GM21360 (cell line): Measurements from ENCODE around the gene B4GALT7.
"Not testable (repeated sequence)": the region's sequence is repeated elsewhere in the genome, so short reads cannot be mapped to it uniquely, and the experiment has no call there.

Experiments
- ATAC-seq: cut with Tn5 transposase; IDR thresholded peaks from one replicate; pipeline ENCODE4 v1.9.1; 2021; ENCODE audit warnings: mild to moderate bottlenecking, moderate library complexity; ENCODE audit not compliant: unreplicated experiment

B4GALT7 gene

DNA sequence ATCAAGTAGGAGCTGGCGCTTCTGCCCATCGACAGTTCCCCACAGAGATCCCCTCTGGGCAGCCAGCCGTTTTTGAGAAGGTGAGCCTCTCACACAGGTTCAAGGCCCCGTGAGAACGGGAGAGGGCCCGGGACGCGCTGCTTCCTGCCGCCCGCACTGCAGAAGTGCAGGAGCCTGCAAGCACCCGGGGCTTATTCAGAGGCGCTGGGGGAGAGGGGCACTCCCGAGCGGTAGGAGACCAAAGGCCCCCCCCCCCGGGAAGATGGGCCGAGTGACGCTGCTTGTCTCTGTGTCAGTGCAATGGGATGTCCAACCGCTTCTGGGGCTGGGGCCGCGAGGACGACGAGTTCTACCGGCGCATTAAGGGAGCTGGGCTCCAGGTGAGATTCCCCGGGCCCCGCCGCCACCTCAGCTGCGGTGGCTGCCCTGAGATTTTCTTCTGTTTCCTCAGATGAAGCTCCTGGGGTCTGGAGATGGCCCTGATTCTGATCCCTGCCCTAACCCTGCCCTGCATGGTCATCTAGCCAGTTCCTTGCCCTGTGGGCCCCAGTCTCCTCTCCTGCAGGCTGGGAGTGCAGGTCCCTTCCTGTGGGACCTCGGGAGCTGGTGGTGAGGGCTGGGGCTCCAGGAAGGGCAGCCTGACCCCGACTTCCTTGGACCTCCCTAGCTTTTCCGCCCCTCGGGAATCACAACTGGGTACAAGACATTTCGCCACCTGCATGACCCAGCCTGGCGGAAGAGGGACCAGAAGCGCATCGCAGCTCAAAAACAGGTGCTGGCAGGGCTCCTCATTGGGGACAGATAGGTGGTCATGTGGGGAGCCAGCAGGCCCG is 8.5 kb downstream of the B4GALT7 start:
- no peak for ATAC-seq

DNA sequence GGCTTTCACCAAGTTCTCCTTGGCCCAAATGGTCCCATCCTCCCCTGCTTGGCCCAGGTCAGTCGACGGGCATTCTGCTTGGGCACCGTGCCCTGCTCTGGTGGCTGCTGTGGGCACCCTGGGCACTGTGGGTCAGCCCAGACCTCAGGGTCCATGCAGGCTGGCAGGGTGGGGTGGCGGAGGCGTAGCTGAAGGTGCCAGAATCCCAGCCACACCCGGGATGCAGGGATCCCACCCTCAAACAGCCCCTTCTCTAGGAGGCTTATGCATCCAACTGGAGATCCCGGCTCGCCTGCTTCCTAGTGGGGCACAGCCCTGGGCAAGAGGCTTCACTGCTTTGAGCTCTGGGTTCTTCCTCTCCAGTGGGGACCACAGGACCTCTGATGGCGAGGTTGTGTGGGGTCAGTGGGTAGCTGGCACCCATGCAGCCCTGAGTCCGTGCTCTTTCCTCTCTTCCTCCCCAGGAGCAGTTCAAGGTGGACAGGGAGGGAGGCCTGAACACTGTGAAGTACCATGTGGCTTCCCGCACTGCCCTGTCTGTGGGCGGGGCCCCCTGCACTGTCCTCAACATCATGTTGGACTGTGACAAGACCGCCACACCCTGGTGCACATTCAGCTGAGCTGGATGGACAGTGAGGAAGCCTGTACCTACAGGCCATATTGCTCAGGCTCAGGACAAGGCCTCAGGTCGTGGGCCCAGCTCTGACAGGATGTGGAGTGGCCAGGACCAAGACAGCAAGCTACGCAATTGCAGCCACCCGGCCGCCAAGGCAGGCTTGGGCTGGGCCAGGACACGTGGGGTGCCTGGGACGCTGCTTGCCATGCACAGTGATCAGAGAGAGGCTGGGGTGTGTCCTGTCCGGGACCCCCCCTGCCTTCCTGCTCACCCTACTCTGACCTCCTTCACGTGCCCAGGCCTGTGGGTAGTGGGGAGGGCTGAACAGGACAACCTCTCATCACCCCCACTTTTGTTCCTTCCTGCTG is 9.4 kb downstream of the B4GALT7 start:
- ATAC-seq, result no peak

DNA sequence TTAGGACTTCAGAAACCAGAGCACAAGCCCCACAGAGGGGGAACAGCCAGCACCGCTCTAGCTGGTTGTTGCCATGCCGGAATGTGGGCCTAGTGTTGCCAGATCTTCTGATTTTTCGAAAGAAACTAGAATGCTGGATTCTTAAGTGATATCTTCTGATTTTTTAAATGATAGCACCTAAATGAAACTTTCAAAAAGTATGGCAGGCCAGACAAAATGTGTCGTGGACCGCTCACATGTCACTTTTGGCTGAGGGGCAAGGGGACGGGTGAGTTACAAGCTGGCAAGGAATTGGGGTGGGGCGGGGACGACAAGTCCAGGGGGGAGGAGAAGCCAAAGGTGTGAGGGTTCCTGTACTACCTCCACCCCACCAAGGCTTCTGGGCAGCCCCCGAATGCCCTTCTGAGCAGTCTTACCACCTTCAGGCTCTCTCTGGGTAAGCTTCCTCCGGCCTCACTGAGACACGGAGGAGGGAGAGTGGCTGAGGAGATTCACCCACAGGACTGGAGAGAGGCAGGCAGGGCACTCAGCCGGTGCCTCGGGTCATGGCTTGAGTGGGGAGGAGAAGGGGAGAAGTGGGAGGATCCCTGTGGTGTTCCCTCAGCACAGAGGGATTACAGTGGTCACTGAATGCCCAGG is 10.3 kb downstream of the B4GALT7 start:
- no peak for ATAC-seq

DNA sequence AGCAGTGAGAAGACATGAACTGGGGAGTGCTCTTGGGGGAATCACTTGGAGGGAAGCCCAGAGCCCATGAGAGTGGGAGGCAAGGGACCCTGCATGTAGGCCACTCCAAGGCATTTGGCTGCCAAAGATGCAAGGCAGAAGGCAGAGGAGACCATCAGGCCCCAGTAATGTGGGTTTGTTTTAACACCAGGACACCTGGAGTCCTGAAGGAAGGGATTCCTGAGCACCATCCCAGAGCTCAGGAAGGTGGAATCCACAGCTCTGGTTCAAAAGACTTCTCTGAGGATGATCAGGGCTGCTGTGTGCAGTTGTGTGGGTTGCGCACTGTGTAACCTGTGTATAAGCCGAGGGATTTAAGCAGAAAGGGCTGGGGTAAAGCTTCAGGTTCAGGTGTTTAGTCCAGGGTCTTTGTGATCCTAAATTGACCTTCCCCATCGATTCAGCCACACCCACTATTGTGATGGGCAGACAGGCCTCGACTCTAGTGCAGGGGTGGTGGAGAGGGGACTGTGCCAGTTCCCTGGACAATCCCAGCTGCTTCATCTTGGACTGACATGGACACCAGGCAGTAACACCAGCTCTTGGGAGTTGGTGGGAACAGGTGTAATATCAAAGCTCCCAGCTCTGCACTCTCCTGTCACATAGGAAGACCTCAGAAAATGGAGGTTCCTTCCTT is 11.0 kb downstream of the B4GALT7 start:
- ATAC-seq, result no peak

DNA sequence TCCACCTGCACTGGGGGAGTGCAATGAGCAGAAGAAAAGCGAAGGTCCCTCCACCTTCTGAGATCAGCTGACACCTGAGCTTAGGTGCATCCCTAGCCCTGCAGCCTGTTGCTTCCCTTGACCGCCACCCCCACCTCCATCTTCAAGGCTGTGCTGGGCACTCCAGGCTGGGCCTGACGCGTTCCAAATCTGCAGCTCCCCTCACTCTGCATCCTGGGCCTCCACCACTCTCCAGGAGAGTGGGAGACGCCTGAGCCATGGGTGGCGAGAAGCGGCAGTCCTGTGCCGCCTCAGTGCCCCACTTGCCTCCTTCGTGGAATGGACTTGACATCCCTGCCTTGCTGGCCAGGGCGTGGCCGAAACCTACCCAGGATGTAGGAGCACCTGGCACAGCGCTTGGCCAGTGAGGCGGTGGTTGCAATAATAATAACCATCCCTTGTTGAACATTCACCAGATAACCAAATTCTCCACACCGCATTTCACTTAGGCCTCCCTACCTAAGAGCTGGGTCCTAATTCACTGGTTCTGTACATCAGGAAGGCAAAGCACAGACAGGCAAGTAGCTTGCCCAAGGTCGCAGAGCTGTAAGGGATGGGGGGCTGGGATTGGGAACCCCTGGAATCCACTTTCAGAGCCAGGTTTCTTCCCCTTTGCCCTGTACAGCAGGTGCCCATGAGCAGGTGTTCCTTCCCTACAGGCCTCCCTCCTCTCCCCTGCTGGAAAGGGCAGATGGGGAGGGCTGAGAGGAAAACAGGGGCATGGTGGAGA is 11.7 kb downstream of the B4GALT7 start:
- ATAC-seq, result no peak

DNA sequence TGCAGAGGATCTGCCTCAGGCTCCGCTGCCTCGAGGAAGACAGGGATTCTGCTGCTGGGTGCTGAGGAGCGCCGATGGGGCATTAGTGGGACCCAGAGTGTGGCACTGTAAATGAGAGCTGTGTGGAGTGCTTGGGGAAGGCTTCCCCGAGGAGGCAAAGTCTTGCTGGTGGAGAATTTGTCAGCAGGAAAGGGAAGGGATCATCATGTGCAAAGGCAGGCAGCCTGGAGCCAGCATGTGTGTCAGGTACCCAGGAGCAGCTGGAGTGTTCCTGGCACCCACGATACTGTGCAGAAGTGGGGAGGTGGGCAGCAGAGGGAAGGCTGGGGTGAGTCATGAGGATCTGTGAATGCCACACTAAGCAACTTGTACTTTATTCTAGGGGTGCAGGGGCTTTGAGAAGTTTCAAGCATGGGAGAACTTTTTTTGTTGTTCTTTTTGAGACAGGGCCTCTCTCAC is 12.3 kb downstream of the B4GALT7 start:
- ATAC-seq, result no peak

DNA sequence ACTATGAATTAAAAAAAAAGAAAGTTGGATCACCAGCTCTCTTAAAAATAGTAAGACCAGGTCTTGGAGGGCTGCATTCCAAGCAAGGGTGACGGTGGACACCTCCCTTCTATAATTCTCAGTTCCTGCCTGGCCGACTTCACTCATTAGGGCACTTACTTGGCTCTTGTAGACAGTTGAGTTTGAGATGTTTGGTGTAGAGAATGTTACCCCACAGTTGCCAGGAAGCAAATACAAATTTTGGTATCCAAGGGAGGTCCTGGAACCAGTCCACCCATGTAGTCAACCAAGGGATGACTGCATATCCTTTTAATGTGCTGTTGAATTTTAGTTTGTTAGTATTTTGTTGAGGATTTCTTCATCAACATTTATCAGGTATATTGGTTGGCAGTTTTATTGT is 20.6 kb downstream of the B4GALT7 start:
- no peak for ATAC-seq

DNA sequence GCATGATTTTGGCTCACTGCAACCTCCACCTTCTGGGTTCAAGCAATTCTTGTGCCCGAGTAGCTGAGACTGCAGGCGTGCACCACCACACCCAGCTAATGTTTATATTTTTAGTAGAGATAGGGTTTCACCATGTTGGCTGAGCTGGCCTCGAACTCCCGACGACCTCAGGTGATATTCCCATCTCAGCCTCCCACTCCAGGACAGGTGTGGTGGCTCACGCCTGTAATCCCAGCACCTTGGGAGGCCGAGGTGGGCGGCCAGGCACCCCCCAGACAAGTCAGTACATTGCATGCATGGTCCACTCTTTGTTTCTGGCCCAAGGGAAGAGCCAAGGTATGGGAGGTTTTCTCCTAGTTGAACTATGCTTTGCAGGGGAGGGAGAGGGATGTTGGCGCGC is 24.2 kb downstream of the B4GALT7 start:
- ATAC-seq, result not testable (repeated sequence)

DNA sequence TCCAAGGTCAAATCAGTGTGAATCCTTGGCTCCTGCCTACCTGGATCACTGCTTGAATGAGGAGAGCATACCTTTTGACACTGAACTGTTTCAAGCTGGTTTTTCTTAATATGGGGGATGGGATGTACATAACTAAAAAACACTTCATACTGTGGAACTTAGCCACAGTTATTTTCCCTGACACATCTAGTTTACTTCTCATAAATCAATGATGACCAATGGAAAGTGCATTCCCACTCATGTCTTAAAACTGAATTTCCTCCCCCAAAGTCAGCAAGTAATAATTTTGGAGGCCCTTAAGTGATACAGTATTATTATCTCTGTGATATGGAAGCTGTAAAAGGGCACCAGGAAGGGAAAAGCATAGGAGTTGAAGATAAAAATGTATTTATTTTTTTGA is 30.3 kb downstream of the B4GALT7 start:
- not testable (repeated sequence) for ATAC-seq

DNA sequence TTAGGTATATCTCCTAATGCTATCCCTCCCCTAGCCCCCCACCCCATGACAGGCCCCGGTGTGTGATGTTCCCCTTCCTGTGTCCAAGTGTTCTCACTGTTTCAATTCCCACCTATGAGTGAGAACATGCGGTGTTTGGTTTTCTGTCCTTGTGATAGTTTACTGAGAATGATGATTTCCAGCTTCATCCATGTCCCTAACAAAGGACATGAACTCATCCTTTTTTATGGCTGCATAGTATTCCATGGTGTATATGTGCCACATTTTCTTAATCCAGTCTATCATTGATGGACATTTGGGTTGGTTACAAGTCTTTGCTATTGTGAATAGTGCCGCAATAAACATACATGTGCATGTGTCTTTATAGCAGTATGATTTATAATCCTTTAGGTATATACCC is 35.0 kb downstream of the B4GALT7 start:
- not testable (repeated sequence) for ATAC-seq

DNA sequence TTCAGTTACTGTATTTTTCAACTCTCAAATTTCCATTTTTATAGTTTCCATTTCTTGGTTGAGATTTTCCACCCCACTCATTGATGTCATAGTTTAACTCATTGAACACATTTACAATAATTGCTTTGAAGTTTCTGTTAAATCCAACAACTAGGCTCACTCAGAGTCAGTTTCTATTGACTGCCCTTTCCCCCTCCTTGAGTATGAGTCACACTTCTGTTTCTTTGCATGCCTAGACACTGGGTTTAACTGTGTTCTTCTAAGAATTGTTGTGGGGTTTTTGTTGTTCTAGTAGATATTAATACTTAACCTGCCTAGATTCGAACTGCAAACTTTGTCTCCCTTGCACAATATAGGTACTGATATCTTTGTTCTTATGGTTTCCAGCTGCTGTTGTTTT is 45.5 kb downstream of the B4GALT7 start:
- not testable (repeated sequence) for ATAC-seq

DNA sequence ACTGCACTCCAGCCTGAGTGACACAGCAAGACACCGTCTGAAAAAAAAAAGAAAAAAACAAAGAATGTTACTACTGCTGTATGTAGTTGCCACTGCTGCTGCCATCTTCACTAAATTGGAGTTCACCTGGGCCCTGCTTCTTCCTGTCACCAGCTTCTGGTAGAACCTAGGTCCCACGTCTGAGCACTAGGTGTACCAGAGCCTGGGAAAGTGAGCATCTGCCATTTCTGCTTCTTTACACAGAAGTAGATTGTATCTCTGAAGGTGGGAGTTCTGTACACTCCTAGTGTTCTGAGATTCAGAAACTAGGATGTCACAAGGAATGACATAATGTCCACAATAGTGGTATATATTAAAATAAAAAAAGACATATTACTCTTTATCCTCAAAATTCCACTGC is 51.3 kb downstream of the B4GALT7 start:
- not testable (repeated sequence) for ATAC-seq

DNA sequence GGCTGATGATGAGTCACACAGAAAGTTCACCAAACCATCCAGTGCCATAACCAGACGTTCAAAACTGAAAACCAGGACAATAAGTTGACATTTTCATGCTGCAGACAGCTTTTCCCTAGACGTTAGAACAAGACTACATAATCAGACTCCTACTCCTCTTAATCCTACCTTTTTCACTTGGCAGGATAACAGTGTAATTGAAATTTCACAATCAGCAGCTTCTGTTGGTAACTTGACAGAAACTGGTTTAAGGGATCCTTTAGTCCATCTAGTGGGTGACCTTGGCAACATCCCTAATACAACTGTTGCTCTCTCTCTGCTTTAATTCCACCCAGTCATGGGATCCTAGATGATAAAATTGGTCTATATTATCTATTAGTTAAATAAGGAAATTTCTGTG is 57.9 kb downstream of the B4GALT7 start:
- ATAC-seq, result not testable (repeated sequence)

DNA sequence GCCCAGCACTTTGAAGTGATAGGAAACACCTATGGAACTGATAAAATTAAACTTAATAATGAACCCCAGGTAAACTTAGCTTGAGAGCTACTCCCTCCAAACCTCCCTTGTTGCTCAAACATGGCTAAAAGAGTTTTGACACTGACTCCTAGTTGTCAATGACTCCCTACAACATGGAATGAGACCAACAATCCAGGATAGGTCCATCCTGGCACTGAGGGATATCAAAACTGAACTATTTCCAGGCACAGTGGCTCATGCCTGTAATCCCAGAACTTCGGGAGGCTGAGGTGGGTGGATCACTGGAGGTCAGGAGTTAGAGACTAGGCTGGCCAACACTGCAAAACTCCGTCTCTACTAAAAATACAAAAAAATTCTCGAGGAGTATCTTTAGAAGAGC is 58.6 kb downstream of the B4GALT7 start:
- not testable (repeated sequence) for ATAC-seq
